ENCODE data around the gene SLC25A4. TPM values are rescaled to one million over a fixed set of nuclear protein-coding genes. Genes with fewer than 3 reads are reported as not detected.

The SLC25A4 gene
- total RNA-seq, 1 donor from 2014 or later, result 24.1 TPM

GRCh38 chr4:185137233-185137925, 5.7 kb upstream of the SLC25A4 start:
- Mint-ChIP-seq H3K36me3 (ENCODE audit: low read depth) (no peaks in the 10 kb centered on the region), H3K4me3 (no peak overlapping the region), H3K9me3 (no peaks in the 10 kb centered on the region), H3K4me1 (peaks cover 8% of the 10 kb centered on the region), H3K27me3 (ENCODE audit: low read depth) (peaks cover 5% of the 10 kb centered on the region), H3K27ac (ENCODE audit: unreplicated experiment) (no peak overlapping the region)
- DNase-seq (ENCODE audit: low read depth, low spot score), result no peak
- TF ChIP-seq CTCF (conservative IDR thresholded peaks at IDR 0.05), result no peak

- peaks cover 11% of the 10 kb centered on the region for H3K4me1 Mint-ChIP-seq
- DNase-seq (ENCODE audit: low read depth, low spot score), result no peak
- no peak for TF ChIP-seq CTCF (conservative IDR thresholded peaks at IDR 0.05)
- H3K27ac Mint-ChIP-seq (ENCODE audit: unreplicated experiment), result no peak overlapping the region
- H3K36me3 Mint-ChIP-seq (ENCODE audit: low read depth), result no peaks in the 10 kb centered on the region
- H3K9me3 Mint-ChIP-seq, result no peaks in the 10 kb centered on the region
- peak overlapping the region; percentile 5 for H3K4me3 Mint-ChIP-seq
- H3K27me3 Mint-ChIP-seq (ENCODE audit: low read depth), result peaks cover 5% of the 10 kb centered on the region
Observed at GRCh38 chr4:185138161-185138560, 4.9 kb upstream of the SLC25A4 start.

GRCh38 chr4:185139736-185140135, 3.3 kb upstream of the SLC25A4 start:
- H3K4me1 Mint-ChIP-seq, result peaks cover 18% of the 10 kb centered on the region
- no peak overlapping the region for H3K27ac Mint-ChIP-seq (ENCODE audit: unreplicated experiment)
- H3K36me3 Mint-ChIP-seq (ENCODE audit: low read depth), result no peaks in the 10 kb centered on the region

GRCh38 chr4:185141777-185142176, 1.3 kb upstream of the SLC25A4 start:
- H3K4me3 Mint-ChIP-seq, result peak overlapping the region; percentile 64
- DNase-seq (ENCODE audit: low read depth, low spot score), result no peak

More at GRCh38 chr4:185139736-185140135, 3.3 kb upstream of the SLC25A4 start:
- DNase-seq (ENCODE audit: low read depth, low spot score), result no peak
- peaks cover 5% of the 10 kb centered on the region for H3K27me3 Mint-ChIP-seq (ENCODE audit: low read depth)
- no peak overlapping the region for H3K4me3 Mint-ChIP-seq
- H3K9me3 Mint-ChIP-seq, result no peaks in the 10 kb centered on the region
- no peak for TF ChIP-seq CTCF (conservative IDR thresholded peaks at IDR 0.05)

GRCh38 chr4:185142564-185142911, 528 bp upstream of the SLC25A4 start:
- H3K4me3 Mint-ChIP-seq, result peak overlapping the region; percentile 86
- DNase-seq (ENCODE audit: low read depth, low spot score), result no peak
- no peaks in the 10 kb centered on the region for H3K9me3 Mint-ChIP-seq
- peaks cover 5% of the 10 kb centered on the region for H3K36me3 Mint-ChIP-seq (ENCODE audit: low read depth)
- H3K27me3 Mint-ChIP-seq (ENCODE audit: low read depth), result peaks cover 5% of the 10 kb centered on the region
- H3K4me1 Mint-ChIP-seq, result peaks cover 25% of the 10 kb centered on the region
- TF ChIP-seq CTCF (conservative IDR thresholded peaks at IDR 0.05), result no peak
- no peak overlapping the region for H3K27ac Mint-ChIP-seq (ENCODE audit: unreplicated experiment)

More at GRCh38 chr4:185141777-185142176, 1.3 kb upstream of the SLC25A4 start:
- H3K9me3 Mint-ChIP-seq, result no peaks in the 10 kb centered on the region
- no peak overlapping the region for H3K27ac Mint-ChIP-seq (ENCODE audit: unreplicated experiment)
- peaks cover 4% of the 10 kb centered on the region for H3K36me3 Mint-ChIP-seq (ENCODE audit: low read depth)
- no peak for TF ChIP-seq CTCF (conservative IDR thresholded peaks at IDR 0.05)
- peaks cover 5% of the 10 kb centered on the region for H3K27me3 Mint-ChIP-seq (ENCODE audit: low read depth)
- peaks cover 25% of the 10 kb centered on the region for H3K4me1 Mint-ChIP-seq

Measured in neural crest cell (in vitro differentiated cells).